Stimulated activated naive CD8-positive, alpha-beta T cell treated with anti-CD3 and anti-CD28 coated beads, Interleukin-15, amount 100 ng/mL, for 72 hours (primary cell): ENCODE measurements around the gene SEC61B.

Experiments
- ATAC-seq: fragments of 150-1000 bp; cut with Tn5 transposase; 2 replicates; pipeline ENCODE4 v1.10.0; 2021; ENCODE audit warnings: mild to moderate bottlenecking, moderate library complexity
- DNase-seq, 2 donors: peaks; one replicate each; pipeline ENCODE4 v3.0.0; 2021 to 2022
- H3K27ac Mint-ChIP-seq, 2 donors: one replicate each; pipeline ENCODE4 v1.8.0; 2022; ENCODE audit warnings: mild to moderate bottlenecking in 2 of 2, mixed read lengths in 2 of 2, moderate library complexity in 2 of 2
- H3K27me3 Mint-ChIP-seq: one replicate; pipeline ENCODE4 v1.8.0; 2022; ENCODE audit warnings: mixed read lengths
- H3K4me1 Mint-ChIP-seq: one replicate; pipeline ENCODE4 v1.8.0; 2022; ENCODE audit warnings: mild to moderate bottlenecking, mixed read lengths
- H3K4me3 Mint-ChIP-seq, 2 donors: one replicate each; pipeline ENCODE4 v1.8.0; 2022; ENCODE audit warnings: mild to moderate bottlenecking in 2 of 2, mixed read lengths in 2 of 2, moderate library complexity in 1 of 2
- H3K9me3 Mint-ChIP-seq, 2 donors: one replicate each; pipeline ENCODE4 v1.8.0; 2022; ENCODE audit warnings: mixed read lengths in 2 of 2

SEC61B gene

DNA sequence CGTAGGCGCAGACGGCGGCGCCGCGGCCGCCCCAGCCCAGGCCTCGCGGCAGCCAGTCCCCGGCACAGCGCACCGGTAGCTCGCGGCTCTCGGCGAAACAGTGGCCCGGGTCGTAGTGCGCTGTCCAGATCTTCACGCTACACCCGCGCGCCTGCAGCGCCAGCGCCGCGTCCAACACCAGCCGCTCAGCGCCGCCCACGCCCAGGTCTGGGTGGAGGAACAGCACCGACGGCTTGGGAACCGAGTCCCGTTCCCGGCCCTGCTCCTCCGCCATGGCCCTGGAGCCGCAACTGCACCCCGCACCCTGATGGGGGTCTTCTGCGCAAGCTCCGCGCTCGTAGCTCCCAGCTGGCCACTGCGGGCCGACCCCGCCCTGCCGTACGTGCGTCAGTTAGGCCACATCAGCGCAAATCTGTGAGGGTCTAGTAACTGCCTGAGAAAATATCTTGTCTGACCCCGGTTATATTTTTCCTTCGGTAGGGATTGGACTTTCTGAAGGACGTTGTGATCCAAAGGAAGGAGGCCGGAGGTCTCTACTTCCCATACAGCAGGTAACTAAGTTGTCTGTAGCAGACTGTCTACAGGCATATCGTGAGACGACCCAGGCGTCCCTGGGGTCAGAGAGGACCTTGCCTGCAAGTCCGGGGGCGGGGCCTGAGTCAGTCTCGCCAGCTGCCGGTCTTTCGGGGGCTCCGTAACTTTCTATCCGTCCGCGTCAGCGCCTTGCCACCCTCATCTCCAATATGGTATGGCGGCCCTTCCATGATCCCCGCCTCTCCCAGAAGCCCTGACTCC is at the start of gene SEC61B, which contains the start of gene ALG2:
TSS of gene SEC61B (plus strand) at position 662 of the 795 bp plus-strand sequence. CDS start at position 744, 82 bp downstream.
TSS of gene ALG2 (minus strand) at position 322 of the 795 bp plus-strand sequence. CDS start at position 274, 48 bp downstream.
- H3K27me3 Mint-ChIP-seq: no peaks in the 10 kb centered on the region
- no peaks in the 10 kb centered on the region for H3K9me3 Mint-ChIP-seq
- peak within 1 kb of the TSS; percentile 100 for H3K27ac Mint-ChIP-seq
- DNase-seq (peak; percentile 92 to 93), ATAC-seq (peak; percentile 96)
- peak within 1 kb of the TSS; percentile 92 to 95 for H3K4me3 Mint-ChIP-seq
- H3K4me1 Mint-ChIP-seq: peaks cover 70% of the 10 kb centered on the region

- DNase-seq (no peak), ATAC-seq (peak; percentile 84)
- peak overlapping the region in 1 of 2 donors; percentile 36 for H3K4me3 Mint-ChIP-seq
- peaks cover 71% of the 10 kb centered on the region for H3K4me1 Mint-ChIP-seq
- no peak overlapping the region for H3K27ac Mint-ChIP-seq
- H3K9me3 Mint-ChIP-seq: no peaks in the 10 kb centered on the region
- H3K27me3 Mint-ChIP-seq: peaks cover 9% of the 10 kb centered on the region
Observed at GRCh38 chr9:99173570-99174504, 48.2 kb upstream of the SEC61B start.

DNA sequence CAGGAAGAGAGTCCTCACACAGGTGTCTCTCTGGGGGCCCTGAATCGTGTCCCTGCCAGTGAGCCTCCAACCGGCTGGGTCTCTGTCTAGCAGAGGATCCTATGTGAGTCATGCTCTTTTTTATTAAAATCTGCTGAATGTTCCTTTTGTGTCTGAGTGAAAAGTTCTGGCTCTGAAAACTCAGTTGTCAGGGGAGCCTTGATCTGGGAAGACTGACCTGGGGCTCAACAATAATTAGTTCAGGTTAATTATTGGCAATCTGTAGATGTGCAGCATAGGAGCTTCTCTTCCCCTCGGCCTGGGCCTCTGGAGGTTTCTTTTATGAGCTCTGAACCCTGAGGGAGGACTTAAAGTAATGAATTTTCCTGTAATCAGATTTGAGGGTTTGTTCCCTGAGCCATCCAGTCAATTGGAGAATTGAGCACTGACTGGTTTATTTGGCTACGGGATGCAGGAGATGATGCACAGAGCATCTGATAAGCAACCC is 45.5 kb upstream of the SEC61B start:
- DNase-seq (no peak), ATAC-seq (no peak)
- Mint-ChIP-seq H3K27ac (no peak overlapping the region), H3K27me3 (peaks cover 8% of the 10 kb centered on the region), H3K9me3 (no peaks in the 10 kb centered on the region), H3K4me3 (no peak overlapping the region), H3K4me1 (peaks cover 77% of the 10 kb centered on the region)

DNA sequence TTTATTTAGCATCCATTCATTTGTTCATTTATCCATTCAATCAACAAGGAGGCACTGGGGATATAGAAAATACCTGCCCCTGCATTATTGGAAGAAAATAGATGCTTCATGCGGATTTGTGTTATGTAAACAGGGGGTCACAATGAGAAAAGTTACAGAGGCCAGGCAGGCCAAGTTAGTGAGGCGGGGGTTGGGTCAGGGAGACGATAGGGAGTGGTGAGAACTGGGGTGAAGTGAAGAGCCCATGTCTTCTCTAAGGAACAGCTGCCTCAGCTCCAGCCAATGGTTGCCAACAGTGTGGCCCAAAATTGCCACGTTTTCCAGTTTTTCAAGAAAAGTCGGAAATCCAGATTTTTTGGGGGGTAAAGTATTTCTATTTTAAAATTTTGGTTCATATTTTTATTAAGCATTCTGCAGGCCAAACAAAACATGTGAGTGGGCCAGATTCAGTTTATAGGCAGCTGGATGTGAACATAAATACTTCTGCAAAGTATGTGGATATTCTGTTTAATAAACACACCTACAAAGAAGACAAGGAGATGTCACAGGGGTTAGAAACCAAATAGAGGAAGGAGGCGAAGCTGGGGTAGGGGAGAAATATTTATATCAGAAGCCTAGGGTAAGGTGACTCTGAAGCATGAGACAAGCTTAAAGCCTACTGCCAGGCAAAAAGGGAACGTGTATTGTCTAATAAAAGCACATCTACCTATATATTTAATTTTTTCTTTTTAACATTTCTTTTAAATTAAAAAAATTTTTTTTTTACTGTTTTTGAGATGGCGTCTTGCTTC is 44.3 kb upstream of the SEC61B start:
- H3K4me1 Mint-ChIP-seq: peaks cover 80% of the 10 kb centered on the region
- H3K9me3 Mint-ChIP-seq: no peaks in the 10 kb centered on the region
- H3K27ac Mint-ChIP-seq: no peak overlapping the region
- no peaks in the 10 kb centered on the region for H3K27me3 Mint-ChIP-seq
- no peak for DNase-seq
- ATAC-seq: no peak
- H3K4me3 Mint-ChIP-seq: no peak overlapping the region

- H3K4me3 Mint-ChIP-seq: peak overlapping the region in 1 of 2 donors; percentile 5
- no peaks in the 10 kb centered on the region for H3K9me3 Mint-ChIP-seq
- no peak overlapping the region for H3K27ac Mint-ChIP-seq
- no peaks in the 10 kb centered on the region for H3K27me3 Mint-ChIP-seq
- H3K4me1 Mint-ChIP-seq: peaks cover 80% of the 10 kb centered on the region
- DNase-seq (no peak), ATAC-seq (no peak)
Observed at GRCh38 chr9:99178912-99179872, 42.9 kb upstream of the SEC61B start.

- Mint-ChIP-seq H3K4me3 (peak overlapping the region; percentile 74 to 79), H3K9me3 (no peaks in the 10 kb centered on the region), H3K27me3 (no peaks in the 10 kb centered on the region), H3K4me1 (peaks cover 85% of the 10 kb centered on the region), H3K27ac (peak overlapping the region; percentile 57 to 79)
- peak; percentile 77 for ATAC-seq
- DNase-seq: no peak
Observed at GRCh38 chr9:99180199-99180598, 41.9 kb upstream of the SEC61B start.

DNA sequence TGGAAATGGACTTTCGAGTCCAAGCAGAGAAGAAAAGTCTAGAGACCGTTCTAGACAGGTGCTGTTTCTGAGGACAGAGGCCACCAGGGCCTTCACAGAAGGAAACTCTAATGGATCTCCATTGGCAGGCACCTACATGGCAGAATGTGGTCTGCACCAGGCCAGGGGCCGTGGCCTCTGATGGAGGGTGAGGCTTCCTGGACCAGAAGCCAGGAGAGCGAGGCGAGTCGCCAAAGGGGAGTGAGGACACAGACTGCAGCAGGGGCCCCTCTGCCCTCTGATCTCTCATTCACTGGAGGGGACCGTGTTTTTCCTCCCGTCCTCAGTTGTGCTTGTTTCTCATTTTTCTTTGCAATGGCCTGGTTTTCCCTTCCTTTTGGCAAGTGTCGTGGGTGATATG is 41.4 kb upstream of the SEC61B start:
- peak overlapping the region; percentile 74 to 79 for H3K4me3 Mint-ChIP-seq
- no peaks in the 10 kb centered on the region for H3K27me3 Mint-ChIP-seq
- peaks cover 90% of the 10 kb centered on the region for H3K4me1 Mint-ChIP-seq
- peak overlapping the region; percentile 57 to 79 for H3K27ac Mint-ChIP-seq
- DNase-seq (peak in 1 of 2 donors; percentile 30), ATAC-seq (peak; percentile 23)
- no peaks in the 10 kb centered on the region for H3K9me3 Mint-ChIP-seq

GRCh38 chr9:99181206-99181605 is 40.9 kb upstream of the SEC61B start:
- H3K4me3 Mint-ChIP-seq: peak overlapping the region; percentile 74 to 79
- H3K27me3 Mint-ChIP-seq: no peaks in the 10 kb centered on the region
- peak overlapping the region; percentile 79 to 95 for H3K27ac Mint-ChIP-seq
- DNase-seq: no peak
- no peak for ATAC-seq
- H3K4me1 Mint-ChIP-seq: peaks cover 89% of the 10 kb centered on the region
- no peaks in the 10 kb centered on the region for H3K9me3 Mint-ChIP-seq

DNA sequence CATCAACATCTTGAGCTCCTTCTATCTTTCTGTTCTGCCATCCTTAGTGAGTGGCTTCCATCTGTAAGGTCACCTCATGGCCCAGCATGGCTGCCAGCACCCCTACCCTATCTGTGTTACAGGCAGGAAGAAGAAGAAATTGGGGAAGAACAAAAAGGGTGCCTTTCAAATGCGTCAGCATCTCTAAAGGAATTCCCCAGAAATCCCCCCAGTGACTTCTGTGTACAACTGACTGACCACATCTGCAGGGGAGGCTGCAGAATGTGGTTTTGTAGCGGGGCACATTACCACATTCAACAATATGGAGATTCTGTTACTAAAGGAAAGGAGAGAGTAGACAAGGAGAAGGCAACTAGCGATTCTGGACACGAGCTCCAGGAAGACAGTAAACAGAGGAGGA is 40.5 kb upstream of the SEC61B start:
- Mint-ChIP-seq H3K27ac (peak overlapping the region; percentile 79 to 95), H3K4me3 (peak overlapping the region; percentile 74 to 79), H3K9me3 (no peaks in the 10 kb centered on the region), H3K27me3 (no peaks in the 10 kb centered on the region), H3K4me1 (peaks cover 86% of the 10 kb centered on the region)
- ATAC-seq (peak; percentile 52), DNase-seq (peak; percentile 55 to 73)

DNA sequence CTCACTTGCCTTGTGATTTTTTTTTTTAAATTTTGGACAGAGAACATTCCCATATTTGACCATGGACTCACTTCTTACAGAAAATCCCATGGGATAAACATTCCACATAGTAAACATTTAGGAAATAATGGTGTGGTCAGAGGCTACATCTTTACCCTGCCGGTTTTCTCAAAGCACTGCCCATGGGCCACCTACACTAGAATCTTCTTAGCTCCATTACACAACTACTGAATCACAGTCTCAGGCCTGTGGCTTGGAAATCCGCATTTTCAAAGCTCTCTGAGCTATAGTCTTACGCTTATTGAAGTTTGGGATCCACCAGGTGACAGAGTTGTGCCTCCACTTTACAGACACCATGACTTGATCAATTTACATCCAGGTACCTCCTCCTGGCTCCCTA is 39.7 kb upstream of the SEC61B start:
- peak overlapping the region; percentile 41 to 43 for H3K4me3 Mint-ChIP-seq
- no peak for ATAC-seq
- no peaks in the 10 kb centered on the region for H3K9me3 Mint-ChIP-seq
- H3K27ac Mint-ChIP-seq: no peak overlapping the region
- H3K4me1 Mint-ChIP-seq: peaks cover 88% of the 10 kb centered on the region
- no peak for DNase-seq
- H3K27me3 Mint-ChIP-seq: no peaks in the 10 kb centered on the region

GRCh38 chr9:99183616-99184015 is 38.5 kb upstream of the SEC61B start:
- DNase-seq: no peak
- Mint-ChIP-seq H3K27me3 (peaks cover 6% of the 10 kb centered on the region), H3K4me3 (peak overlapping the region in 1 of 2 donors; percentile 81), H3K4me1 (peaks cover 81% of the 10 kb centered on the region), H3K27ac (peak overlapping the region in 1 of 2 donors; percentile 97), H3K9me3 (no peaks in the 10 kb centered on the region)
- no peak for ATAC-seq

GRCh38 chr9:99184110-99184474 is 38.0 kb upstream of the SEC61B start:
- ATAC-seq: peak; percentile 0
- DNase-seq: peak in 1 of 2 donors; percentile 25
- Mint-ChIP-seq H3K27ac (peak overlapping the region; percentile 55 to 97), H3K27me3 (peaks cover 11% of the 10 kb centered on the region), H3K9me3 (no peaks in the 10 kb centered on the region), H3K4me1 (peaks cover 76% of the 10 kb centered on the region), H3K4me3 (peak overlapping the region; percentile 58 to 81)

- H3K4me1 Mint-ChIP-seq: peaks cover 70% of the 10 kb centered on the region
Observed at GRCh38 chr9:99184475-99185347, 37.4 kb upstream of the SEC61B start.

More at GRCh38 chr9:99184475-99185347, 37.4 kb upstream of the SEC61B start:
- peak; percentile 84 to 91 for DNase-seq
- H3K9me3 Mint-ChIP-seq: no peaks in the 10 kb centered on the region
- ATAC-seq: peak; percentile 89
- H3K27me3 Mint-ChIP-seq: peaks cover 11% of the 10 kb centered on the region
- H3K27ac Mint-ChIP-seq: peak overlapping the region; percentile 55 to 90
- peak overlapping the region; percentile 58 to 81 for H3K4me3 Mint-ChIP-seq
